Mononuclear cell (primary cell): Measurements from ENCODE around the gene PCA3. TPM values are rescaled to one million over a fixed set of nuclear protein-coding genes. Genes with fewer than 3 reads are reported as not detected.

Source experiments
- H3K27me3 ChIP-seq: 2 replicates; pipeline ENCODE4 v1.6.0; 2011; ENCODE audit warnings: low read length, control low read depth; ENCODE audit not compliant: insufficient read depth
- H3K4me1 ChIP-seq: 2 replicates; pipeline ENCODE4 v1.5.1; 2011; ENCODE audit warnings: mild to moderate bottlenecking, low read length, control low read depth; ENCODE audit not compliant: insufficient read depth
- H3K4me3 ChIP-seq: 2 replicates; pipeline ENCODE4 v1.5.1; 2011; ENCODE audit warnings: mild to moderate bottlenecking, low read length, moderate library complexity
- H3K9me3 ChIP-seq: 2 replicates; pipeline ENCODE4 v1.5.1; 2011; ENCODE audit warnings: low read depth, mild to moderate bottlenecking, control low read depth, low read length
- total RNA-seq: library from RNA; depleted of rRNA; stranded (reverse); fragments of >200 nt; gene quantifications from one replicate; pipeline ENCODE4 v1.2.3, GENCODE V29; 2012

The PCA3 gene
- total RNA-seq, 1 donor: under 0.01 TPM

DNA sequence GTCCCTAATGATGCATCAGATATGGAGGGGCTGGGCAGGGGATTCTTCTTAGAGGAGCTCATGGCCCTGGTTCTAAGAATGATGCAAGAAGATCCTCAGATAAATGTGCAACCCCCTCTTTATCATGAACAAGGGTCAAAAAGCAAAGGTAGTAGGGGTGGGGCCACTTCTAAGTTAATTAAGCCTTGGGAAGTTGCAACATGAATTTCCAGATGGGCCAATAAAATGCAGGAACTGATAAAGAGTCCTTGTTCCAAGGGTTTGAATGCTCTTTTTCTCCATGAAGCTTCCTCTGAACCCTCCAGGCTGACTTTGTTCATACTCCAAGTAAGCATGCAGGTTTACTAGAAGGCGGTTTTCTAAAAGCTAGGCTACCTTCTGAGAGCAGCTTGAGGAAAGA lies 25.6 kb downstream of the PCA3 start:
- H3K27me3 ChIP-seq: no peaks in the 10 kb centered on the region
- no peak overlapping the region for H3K4me3 ChIP-seq
- no peaks in the 10 kb centered on the region for H3K4me1 ChIP-seq
- no peaks in the 10 kb centered on the region for H3K9me3 ChIP-seq

GRCh38 chr9:76793784-76794431 lies 29.7 kb downstream of the PCA3 start:
- Histone ChIP-seq H3K4me3 (no peak overlapping the region), H3K27me3 (no peaks in the 10 kb centered on the region), H3K4me1 (no peaks in the 10 kb centered on the region), H3K9me3 (no peaks in the 10 kb centered on the region)

GRCh38 chr9:76796296-76796695 lies 32.1 kb downstream of the PCA3 start:
- H3K9me3 ChIP-seq: no peaks in the 10 kb centered on the region
- no peaks in the 10 kb centered on the region for H3K27me3 ChIP-seq
- H3K4me3 ChIP-seq: no peak overlapping the region
- H3K4me1 ChIP-seq: no peaks in the 10 kb centered on the region

GRCh38 chr9:76798527-76798926 lies 34.3 kb downstream of the PCA3 start:
- Histone ChIP-seq H3K27me3 (no peaks in the 10 kb centered on the region), H3K4me3 (no peak overlapping the region), H3K9me3 (no peaks in the 10 kb centered on the region), H3K4me1 (no peaks in the 10 kb centered on the region)

DNA sequence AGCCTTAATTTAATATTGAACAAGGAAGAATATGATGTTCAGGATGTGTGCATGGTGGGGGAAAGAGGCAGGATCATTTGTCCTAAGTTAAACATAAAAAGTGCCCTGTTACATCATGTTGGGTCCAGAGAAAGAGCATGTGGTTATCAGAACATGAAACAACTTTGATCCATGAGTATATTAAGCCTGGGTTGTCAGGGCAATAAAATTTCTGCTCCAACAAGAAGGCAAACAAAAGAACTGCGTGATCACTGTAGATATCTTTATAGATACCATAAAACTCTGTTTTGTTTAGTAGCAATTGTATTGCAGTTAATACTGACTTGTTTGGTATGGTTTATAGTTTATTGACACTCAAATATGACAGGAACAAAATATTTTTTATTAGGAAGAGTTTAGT lies 35.2 kb downstream of the PCA3 start:
- Histone ChIP-seq H3K9me3 (no peaks in the 10 kb centered on the region), H3K27me3 (no peaks in the 10 kb centered on the region), H3K4me3 (no peak overlapping the region), H3K4me1 (no peaks in the 10 kb centered on the region)

- Histone ChIP-seq H3K27me3 (no peaks in the 10 kb centered on the region), H3K9me3 (no peaks in the 10 kb centered on the region), H3K4me3 (no peak overlapping the region), H3K4me1 (no peaks in the 10 kb centered on the region)
These were observed 36.7 kb downstream of the PCA3 start for GRCh38 chr9:76800901-76801300.

DNA sequence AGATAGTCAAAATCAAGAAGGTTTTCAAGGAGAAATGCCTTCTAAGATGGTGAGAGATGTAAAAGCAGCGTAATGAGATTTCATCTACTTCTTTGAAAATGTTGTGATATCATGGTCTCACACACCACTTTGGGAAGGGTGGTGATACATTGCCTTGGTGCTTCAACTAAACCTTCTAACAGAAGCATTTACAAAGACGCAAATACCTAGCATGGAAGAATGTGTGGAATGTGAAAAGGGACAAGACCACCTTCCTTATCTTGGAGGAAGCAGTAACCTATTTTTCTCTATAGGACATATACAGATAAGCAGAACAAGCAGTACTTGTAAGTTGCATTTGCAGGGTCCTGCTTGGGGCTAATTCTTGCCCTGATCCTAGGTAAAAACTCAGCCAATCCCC lies 38.8 kb downstream of the PCA3 start:
- H3K4me1 ChIP-seq: no peaks in the 10 kb centered on the region
- H3K9me3 ChIP-seq: no peaks in the 10 kb centered on the region
- H3K27me3 ChIP-seq: no peaks in the 10 kb centered on the region
- H3K4me3 ChIP-seq: no peak overlapping the region

- Histone ChIP-seq H3K9me3 (no peaks in the 10 kb centered on the region), H3K27me3 (no peaks in the 10 kb centered on the region), H3K4me3 (no peak overlapping the region), H3K4me1 (no peaks in the 10 kb centered on the region)
These were observed 39.5 kb downstream of the PCA3 start for GRCh38 chr9:76803762-76804161.

GRCh38 chr9:76808636-76809035 lies 44.4 kb downstream of the PCA3 start:
- no peak overlapping the region for H3K4me3 ChIP-seq
- H3K27me3 ChIP-seq: peaks cover 4% of the 10 kb centered on the region
- H3K4me1 ChIP-seq: no peaks in the 10 kb centered on the region
- no peaks in the 10 kb centered on the region for H3K9me3 ChIP-seq

- Histone ChIP-seq H3K4me3 (no peak overlapping the region), H3K4me1 (no peaks in the 10 kb centered on the region), H3K9me3 (no peaks in the 10 kb centered on the region), H3K27me3 (peaks cover 4% of the 10 kb centered on the region)
These were observed 46.2 kb downstream of the PCA3 start for GRCh38 chr9:76810377-76810957.

DNA sequence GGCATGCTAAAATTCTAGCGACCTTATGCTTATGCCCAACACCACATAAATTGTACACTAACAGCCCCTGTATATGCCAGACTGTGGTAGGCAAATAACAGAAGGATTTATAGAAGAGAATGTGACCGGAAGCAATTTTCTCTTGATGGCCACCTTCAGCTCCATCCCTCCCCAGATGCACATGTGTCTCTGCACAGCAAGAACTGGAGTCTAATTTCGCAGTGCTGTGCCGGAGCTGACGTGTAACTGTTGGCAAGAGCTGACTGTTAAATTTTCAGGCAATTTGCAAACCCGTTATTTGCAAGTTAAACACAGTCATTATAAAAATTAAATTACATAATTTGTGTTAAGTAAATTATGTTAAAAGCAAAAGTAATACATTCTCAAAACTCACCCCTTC lies 48.4 kb downstream of the PCA3 start:
- Histone ChIP-seq H3K4me3 (no peak overlapping the region), H3K4me1 (no peaks in the 10 kb centered on the region), H3K27me3 (peaks cover 4% of the 10 kb centered on the region), H3K9me3 (no peaks in the 10 kb centered on the region)

DNA sequence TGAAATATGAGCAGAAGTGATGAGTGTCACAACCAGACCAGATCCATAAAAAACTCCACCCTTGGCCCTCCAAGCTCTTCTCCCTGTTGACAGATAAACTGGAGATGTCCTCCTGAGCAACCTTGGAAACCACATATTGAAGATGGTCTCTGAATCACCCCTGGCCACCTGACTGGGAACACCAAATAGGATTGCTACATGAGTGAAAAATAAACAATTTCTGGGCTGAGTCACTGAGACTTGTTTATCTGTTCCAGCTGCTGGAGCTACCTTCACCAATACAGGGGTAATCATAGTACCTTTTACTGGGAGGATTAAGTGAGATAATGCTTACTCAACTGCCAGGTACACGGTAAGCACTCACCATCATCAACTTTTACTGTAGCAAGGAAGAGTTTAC lies 53.3 kb downstream of the PCA3 start:
- Histone ChIP-seq H3K4me1 (no peaks in the 10 kb centered on the region), H3K4me3 (no peak overlapping the region), H3K9me3 (no peaks in the 10 kb centered on the region), H3K27me3 (no peaks in the 10 kb centered on the region)

GRCh38 chr9:76818271-76818670 lies 54.0 kb downstream of the PCA3 start:
- no peak overlapping the region for H3K4me3 ChIP-seq
- no peaks in the 10 kb centered on the region for H3K4me1 ChIP-seq
- H3K27me3 ChIP-seq: no peaks in the 10 kb centered on the region
- H3K9me3 ChIP-seq: no peaks in the 10 kb centered on the region

DNA sequence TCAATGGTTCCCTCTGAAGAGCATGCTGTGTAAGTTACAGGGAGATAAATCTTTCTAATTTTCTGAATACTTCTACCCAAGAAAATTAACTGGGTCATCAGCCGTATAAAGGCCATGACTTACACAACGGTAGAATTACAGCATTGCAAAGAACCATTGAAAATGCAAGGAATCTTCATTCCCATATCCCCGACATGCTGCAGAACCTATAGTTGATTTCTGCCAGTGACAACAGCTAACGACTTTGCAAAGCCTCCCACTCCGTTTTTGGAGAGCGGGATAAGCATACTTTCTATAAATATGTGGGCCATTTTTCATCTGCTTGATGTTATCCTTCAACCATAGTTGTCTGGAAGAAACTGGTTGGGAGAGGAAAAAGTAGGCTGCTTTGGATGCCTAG lies 56.2 kb downstream of the PCA3 start:
- H3K4me3 ChIP-seq: no peak overlapping the region
- no peaks in the 10 kb centered on the region for H3K4me1 ChIP-seq
- H3K27me3 ChIP-seq: no peaks in the 10 kb centered on the region
- no peaks in the 10 kb centered on the region for H3K9me3 ChIP-seq

DNA sequence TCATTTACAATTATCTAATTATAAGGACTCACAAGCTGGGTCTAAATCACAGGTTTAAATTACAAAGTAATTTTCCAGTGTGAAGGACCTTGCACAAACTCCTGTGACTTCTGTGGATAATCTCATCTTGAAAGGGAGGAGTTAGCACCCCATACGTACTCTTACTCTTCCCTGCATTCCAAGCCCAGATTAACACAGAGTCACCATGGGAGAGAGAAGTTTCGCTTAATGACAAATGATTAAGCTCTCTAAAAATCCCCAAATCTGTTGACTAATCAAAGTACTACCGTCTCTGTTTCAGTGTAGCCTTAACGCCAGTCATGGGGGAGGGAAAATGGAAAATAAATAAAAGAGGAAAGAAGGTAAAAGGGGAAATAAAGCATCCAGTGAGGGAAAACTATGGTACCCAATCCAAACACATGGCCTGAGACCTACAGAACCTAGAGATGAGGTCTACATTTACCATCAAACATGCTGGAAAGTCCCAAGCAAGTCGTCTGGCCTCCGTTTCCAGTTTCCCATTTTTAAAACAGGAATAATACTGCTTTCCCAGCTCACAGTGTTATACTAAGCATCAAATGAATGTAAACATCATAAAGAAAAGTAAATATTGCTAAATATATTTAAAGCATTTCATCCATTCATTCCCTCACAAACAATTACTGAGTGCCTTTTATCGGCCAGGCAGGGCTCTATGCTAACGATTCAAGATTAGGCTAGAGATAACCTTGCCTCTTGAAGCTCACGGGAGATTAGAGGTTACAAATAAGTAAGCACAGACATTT lies 63.2 kb downstream of the PCA3 start:
- H3K4me3 ChIP-seq: no peak overlapping the region
- H3K27me3 ChIP-seq: no peaks in the 10 kb centered on the region
- H3K4me1 ChIP-seq: no peaks in the 10 kb centered on the region
- no peaks in the 10 kb centered on the region for H3K9me3 ChIP-seq

GRCh38 chr9:76828447-76828846 lies 64.2 kb downstream of the PCA3 start:
- no peak overlapping the region for H3K4me3 ChIP-seq
- no peaks in the 10 kb centered on the region for H3K9me3 ChIP-seq
- H3K4me1 ChIP-seq: no peaks in the 10 kb centered on the region
- no peaks in the 10 kb centered on the region for H3K27me3 ChIP-seq
